ENCODE data around the gene TMUB2. TPM values are rescaled to one million over a fixed set of nuclear protein-coding genes. Genes with fewer than 3 reads are reported as not detected.

TMUB2 gene
- total and polyA plus RNA-seq, 9 of the 15 experiments (the other 6 are each of a cell fraction or from before 2014, with no cell fraction given) = 4.1 to 29.8 (median 16.3) TPM

GRCh38 chr17:44204441-44204882 lies 17.7 kb downstream of the TMUB2 start (continued):
- TF ChIP-seq ATF2 (CRISPR knock-in tag; IDR thresholded peaks at IDR 0.05) (no peak), HEY1 (CRISPR knock-in tag; IDR thresholded peaks at IDR 0.05; ENCODE audit: borderline replicate concordance) (no peak), CEBPB (tag; IDR thresholded peaks at IDR 0.05) (no peak), JUND (IDR thresholded peaks at IDR 0.05; ENCODE audit: borderline replicate concordance, low read depth, low read length) (peak; percentile 97), JUND (tag; IDR thresholded peaks at IDR 0.05; ENCODE audit: borderline replicate concordance, low read depth, low read length) (peak; percentile 93; the same call in 2 of the 3 replicates), THAP7 (CRISPR knock-in tag; IDR thresholded peaks at IDR 0.05) (no peak), NR2C2 (CRISPR knock-in tag; IDR thresholded peaks at IDR 0.05) (peak; percentile 85), NR2C2 (tag; IDR thresholded peaks at IDR 0.05) (peak; percentile 97), TAF15 (IDR thresholded peaks at IDR 0.05; ENCODE audit: low read depth, low read length) (no peak), KDM2B (CRISPR knock-in tag; IDR thresholded peaks at IDR 0.05) (no peak), FOXA3 (CRISPR knock-in tag; conservative IDR thresholded peaks at IDR 0.05 in 1 of 2, IDR thresholded peaks at IDR 0.05 in 1 of 2) (no peak), TRIM28 (IDR thresholded peaks at IDR 0.05) (no peak), ZNF655 (CRISPR knock-in tag; IDR thresholded peaks at IDR 0.05) (no peak), HMG20B (CRISPR knock-in tag; IDR thresholded peaks at IDR 0.05) (no peak), ZNF133 (CRISPR knock-in tag; IDR thresholded peaks at IDR 0.05) (no peak), ZNF780A (CRISPR knock-in tag; IDR thresholded peaks at IDR 0.05) (no peak), GTF2A2 (tag; IDR thresholded peaks at IDR 0.05) (no peak), ESRRA (IDR thresholded peaks at IDR 0.05; ENCODE audit: borderline replicate concordance, low read depth) (no peak), NR2C1 (IDR thresholded peaks at IDR 0.05) (peak; percentile 93), NR2C1 (tag; IDR thresholded peaks at IDR 0.05) (peak; percentile 97), ARID1B (IDR thresholded peaks at IDR 0.05) (peak; percentile 48), RBM22 (IDR thresholded peaks at IDR 0.05; ENCODE audit: low read depth, low read length, poor library complexity, severe bottlenecking) (no peak), ZNF778 (CRISPR knock-in tag; IDR thresholded peaks at IDR 0.05) (no peak), SOX6 (IDR thresholded peaks at IDR 0.05) (no peak), KHSRP (IDR thresholded peaks at IDR 0.05) (no peak), ZNF668 (CRISPR knock-in tag; IDR thresholded peaks at IDR 0.05) (no peak), ELF4 (CRISPR knock-in tag; IDR thresholded peaks at IDR 0.05) (no peak), ZNF239 (CRISPR knock-in tag; IDR thresholded peaks at IDR 0.05) (no peak), KLF10 (CRISPR knock-in tag; IDR thresholded peaks at IDR 0.05) (no peak), DPF2 (IDR thresholded peaks at IDR 0.05) (peak; percentile 62; the same call in 1 of the 2 replicates), ZNF23 (CRISPR knock-in tag; IDR thresholded peaks at IDR 0.05) (no peak), PPARD (CRISPR knock-in tag; IDR thresholded peaks at IDR 0.05) (no peak)

Measured in K562 (cell line).